HT-29 (cell line): ENCODE measurements around the gene CHD5. TPM values are rescaled to one million over a fixed set of nuclear protein-coding genes. Genes with fewer than 3 reads are reported as not detected.

Source experiments
- DNase-seq: peaks from one replicate; pipeline ENCODE4 v3.0.0-alpha.2; 2015; ENCODE audit warnings: low spot score
- total RNA-seq: library from RNA; depleted of rRNA; stranded (reverse); fragments of >200 nt; shearing (Covaris generic); gene quantifications from 2 replicates; pipeline ENCODE4 v1.2.3, GENCODE V29; 2014

The CHD5 gene
- total RNA-seq, 1 experiment from 2014 or later = 0.25 TPM

DNA sequence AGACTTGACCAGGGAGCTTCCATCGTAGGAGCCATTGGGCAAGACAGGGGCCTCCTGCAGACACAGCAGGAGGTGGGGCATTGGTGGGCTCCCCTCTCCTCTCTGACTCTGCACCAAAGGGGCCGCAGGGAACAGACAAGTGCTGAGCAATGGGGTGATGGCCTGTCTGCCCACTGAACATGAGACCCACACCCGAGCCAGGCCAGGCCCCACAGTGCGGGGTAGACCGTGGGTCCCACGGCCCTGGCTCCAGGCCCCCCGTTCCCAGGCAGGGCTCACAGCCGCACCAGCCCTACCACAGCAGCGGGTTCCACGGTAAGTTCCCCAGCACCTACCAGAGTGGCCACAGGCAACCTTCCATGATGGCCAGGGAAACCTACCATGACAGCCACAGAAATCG is 45.9 kb downstream of the CHD5 start:
- DNase-seq = no peak

DNA sequence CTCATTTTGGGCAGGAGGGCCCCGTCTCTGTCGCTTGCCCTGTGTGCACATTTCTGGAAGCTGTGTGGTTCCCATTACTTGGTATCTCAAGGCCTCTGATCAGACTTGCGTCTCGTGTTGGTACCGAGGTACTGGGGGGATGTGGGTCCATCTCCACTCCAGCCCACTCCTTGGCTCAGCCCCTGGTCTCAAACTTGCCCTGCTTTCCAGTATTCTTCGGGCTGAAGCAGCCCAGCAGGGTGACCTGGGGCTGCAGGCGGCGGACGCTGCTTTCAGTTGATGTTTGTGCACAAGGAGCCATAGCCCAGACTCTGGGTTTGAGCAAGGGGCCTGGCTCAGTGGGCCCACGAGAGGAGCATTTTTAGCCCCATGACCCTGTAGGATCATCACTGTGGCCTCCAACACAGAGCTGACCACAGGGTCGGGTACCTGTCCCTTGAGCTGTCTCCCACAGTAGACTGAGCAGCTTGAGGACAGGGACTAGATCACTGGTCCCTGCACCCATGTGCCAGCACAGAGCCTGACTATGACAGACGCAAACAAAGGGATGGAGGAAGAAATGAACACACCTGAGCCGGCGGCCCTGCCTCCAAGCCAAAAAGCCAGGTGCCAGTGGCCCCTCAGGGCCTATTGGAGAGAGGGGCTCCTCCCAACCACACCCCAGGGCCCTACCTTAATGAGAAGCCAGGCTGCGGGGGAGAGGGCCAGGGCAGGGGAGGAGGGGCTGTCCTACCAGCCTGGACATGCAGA is 46.8 kb downstream of the CHD5 start:
- DNase-seq = no peak

DNA sequence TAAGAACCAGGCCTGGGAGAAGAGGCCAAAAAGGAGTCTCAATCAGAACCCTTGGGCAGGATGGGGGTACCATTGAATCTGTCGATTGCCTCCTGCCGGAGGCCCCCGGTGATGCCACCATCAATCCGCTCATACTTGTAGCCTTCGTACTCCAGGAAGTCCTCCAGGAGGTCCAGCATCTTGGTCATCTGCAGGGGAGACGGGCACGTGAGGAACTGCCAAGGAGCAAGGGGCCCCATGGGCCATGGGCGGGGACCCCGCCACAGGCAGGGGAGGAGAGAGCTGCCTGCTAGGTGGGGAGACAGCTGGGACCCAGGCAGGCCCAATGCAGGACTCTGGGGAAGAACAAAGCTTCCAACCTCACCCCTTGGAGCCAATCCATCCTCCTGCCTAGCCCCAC is 48.6 kb downstream of the CHD5 start:
- DNase-seq = no peak

DNA sequence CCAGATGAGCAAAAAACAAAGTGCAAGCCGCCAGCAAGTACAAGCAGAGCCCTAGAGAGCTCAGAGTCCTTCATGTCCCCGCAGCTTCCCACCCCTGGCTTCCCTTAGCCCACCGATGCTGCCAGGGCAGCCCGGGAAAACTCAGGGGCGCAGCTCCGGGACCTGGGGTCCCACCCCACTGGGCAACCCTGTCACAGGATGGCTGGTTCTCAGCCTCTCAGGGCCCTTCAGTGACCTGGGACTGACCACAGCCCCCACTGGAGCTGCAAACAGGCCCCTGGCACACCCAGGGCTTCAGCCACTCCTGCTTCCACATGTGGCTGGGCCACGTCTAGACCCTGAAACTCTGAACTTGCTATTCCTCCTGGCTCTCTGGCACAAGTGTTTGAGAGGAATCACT is 49.5 kb downstream of the CHD5 start:
- DNase-seq = no peak

DNA sequence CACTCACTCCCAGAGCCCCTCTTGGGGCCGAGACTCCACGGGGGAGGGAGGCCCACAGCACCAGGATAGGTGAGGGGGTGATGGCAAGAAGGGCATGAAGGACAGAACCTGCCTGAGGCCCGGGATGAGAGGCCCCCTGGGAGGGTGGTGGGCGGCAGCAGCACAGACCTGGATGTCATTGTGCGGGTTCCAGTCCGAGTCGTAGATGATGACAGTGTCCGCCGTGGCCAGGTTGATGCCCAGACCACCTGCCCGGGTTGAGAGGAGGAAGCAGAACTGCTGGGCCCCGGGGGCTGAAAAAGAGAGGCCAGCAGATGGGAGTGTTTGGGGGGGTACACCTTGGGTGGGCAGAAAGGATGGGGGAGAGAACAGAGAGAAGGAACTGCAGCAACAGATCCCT is 50.1 kb downstream of the CHD5 start:
- DNase-seq = no peak

DNA sequence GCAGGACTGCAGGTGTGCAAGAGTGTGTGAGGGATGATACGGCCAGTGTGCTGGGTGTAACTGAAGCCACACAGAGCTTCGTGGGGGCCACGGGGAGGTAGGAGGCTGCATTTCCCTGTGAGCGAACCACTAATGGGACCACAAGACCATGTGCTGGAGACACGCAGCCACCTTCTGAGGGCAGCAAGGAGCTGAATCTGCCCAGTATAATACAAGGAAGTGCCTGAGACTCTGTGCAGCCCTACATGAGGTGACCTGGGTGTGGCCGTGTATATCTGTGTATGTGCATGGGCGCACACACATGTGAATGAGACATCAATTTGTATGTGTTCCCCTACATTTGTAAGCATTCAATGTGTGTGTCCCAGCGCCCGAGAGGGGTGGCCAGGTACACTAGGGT is 50.8 kb downstream of the CHD5 start:
- DNase-seq = no peak

DNA sequence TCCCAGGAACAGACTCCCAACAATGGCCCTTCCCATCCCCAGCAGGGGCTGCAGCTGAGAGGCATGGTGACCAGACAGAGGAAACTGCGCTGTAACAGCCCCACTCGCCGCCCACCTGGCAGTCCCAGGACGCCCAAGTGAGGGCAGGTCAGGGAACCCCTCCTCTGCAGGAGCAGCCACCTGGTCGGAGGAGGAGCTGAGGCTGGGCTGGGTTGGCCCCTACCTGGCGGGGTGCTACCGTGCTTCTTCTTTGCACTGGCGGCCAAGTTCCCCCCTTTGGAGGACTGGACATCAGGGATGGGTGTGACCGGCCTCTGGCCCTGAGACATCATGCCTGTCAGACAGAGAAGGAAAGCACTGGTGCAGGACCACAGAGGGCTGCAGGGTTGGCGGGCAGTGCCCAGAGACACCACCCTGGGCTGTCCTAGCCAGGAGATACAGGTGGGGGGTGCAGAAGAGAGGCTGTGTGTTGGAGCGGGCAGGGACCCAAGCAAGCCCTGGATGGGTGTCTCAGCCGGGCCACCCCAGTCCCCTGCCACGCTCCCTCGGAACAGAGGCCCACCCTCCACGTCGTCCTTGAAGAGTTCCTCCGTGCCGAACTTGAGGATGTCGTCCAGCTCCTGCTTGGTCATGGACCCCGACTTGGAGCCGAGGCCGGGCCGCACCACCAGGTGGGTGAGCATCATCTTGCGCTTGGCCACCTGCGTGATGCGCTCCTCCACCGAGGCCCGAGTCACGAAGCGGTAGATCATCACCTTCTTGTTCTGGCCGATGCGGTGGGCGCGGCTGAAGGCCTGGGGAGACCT is 51.6 kb downstream of the CHD5 start:
- DNase-seq = no peak

DNA sequence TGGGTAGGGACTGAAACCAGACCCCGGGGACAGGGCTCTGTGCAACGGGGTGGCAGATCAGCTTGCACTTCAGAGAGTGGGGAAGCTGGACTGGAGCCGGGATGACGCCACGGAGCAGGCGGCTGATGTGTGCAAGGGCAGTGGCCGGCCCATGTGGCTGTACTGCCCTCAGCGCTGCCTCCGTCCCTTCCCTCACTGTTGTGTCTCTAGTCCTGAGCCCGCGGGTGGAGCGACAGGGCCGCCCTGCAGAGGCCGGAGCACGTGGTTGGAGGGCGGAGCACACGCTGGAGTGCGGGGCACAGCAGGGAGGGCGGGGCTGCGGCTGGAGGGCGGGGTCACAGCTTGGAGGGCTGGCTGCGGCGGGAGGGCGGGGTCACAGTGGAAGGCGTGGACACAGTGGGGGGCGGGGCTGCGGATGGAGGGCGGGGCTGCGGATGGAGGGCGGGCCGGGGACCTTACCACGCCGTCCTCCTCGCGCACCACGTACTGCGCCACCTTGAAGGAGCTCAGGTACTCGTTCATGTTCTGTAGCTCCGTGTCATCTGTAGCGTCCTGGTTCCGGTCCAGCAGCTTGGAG is 52.4 kb downstream of the CHD5 start:
- DNase-seq = peak; percentile 89

DNA sequence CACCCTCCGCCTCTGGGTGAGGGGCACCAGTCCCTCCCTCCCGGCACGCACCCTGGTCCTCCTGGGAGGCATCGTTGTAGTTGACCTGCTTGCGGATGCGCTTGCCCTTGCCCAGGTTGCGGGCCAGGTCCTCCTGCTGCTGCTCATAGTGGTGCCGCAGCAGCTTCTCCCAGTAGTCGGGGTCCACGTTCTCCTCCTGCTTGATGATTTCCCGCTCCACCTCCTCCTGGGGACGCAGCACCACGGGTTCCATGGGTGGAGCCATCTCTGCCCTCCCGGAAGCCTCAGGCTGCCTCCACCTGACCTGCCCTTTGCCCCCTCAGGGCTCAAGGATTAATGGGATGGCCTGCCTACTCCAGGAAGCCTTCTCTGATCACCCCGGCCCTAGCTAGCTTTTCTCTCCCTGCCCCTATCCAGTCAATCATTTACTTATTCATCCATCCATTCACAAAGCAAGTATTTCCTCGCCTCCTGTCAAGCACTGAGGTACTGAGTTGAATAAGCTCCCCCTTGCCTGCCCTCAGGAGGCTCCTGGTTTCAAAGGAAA is 53.5 kb downstream of the CHD5 start:
- no peak for DNase-seq

DNA sequence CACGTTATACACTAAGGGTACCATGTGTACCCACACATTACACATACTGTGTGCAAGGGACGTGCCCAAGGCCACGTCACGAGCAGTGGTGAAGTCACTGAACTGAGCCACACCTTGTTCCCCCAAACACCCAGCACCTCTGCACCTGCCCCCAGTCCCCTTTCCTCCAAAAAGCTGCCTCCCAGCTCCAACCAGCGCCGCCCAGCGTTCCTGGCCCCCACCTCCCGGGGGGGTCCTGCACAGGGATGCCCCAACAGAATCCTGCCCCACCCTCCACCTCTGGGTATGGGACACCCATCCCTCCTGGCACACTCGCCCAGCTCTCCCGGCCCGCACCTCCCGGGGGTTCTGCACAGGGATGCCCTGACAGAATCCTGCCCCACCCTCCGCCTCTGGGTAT is 54.1 kb downstream of the CHD5 start:
- no peak for DNase-seq

DNA sequence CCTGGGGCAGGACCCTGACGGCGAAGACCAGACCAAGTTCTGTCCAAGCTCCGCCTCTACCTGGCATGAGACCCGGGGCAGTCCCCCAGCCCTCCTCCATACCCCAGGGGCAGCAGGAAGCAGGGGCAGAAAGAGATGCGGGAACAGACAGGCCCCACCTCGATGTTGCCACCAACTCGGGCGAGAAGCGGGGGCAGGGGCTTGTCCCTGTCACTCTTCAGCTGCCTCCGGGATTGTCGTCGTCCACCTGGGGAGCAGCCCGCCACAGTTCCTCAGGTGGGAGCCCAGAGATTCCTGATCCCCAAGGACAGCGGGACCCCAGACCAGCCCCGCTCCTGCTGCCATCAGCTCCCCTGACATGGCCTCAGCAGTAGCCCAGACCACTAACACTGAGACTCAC is 54.8 kb downstream of the CHD5 start:
- no peak for DNase-seq

DNA sequence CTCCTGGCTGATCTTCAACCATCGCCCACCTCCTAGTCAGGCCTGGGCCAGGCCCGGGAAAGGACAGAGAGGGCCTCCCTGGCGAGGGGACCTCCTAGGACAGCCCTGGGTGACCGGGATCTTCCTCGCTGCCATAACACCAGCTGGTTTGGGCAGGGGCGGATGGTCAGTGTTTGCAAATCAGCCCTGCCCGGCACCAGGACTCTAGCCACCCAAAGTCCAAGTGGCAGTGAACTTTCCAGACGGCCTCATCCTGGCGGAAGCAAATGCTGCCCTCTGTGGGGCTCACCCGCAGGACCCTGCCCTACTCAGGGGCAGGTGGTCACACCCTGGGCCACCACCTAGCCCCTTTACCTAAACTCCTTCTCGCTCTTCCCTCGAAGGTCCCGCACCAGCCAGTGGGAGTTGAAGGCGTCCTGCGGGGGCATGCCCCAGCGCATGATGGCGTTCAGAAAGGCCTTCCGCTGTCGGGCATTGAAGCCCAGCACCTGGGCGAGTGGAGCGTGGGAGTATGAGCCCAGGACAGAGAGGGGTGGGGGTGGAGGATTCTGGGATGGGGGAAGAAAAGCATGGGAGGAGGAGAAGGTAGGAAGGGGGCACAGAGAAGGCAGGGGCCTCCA is 55.3 kb downstream of the CHD5 start:
- DNase-seq = no peak

DNA sequence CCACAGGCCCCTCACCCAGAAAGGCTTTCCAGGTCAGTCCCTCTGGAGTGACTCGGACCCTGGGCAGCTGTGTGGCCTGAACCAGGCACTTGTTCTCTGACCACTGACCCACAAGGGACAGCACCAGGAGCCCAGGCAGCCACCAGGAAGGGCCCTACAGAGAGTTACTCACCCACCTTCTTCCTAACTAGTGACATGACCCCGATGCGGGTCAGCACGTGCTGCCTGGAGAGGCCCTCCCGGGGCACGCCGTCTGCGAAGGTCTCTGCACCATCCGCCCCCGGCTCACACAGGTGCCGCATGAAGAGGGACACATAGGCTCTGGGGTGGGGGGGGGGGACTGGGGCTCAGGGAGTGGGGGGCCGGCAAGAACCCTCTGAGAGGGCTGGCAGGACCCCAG is 55.8 kb downstream of the CHD5 start:
- no peak for DNase-seq

DNA sequence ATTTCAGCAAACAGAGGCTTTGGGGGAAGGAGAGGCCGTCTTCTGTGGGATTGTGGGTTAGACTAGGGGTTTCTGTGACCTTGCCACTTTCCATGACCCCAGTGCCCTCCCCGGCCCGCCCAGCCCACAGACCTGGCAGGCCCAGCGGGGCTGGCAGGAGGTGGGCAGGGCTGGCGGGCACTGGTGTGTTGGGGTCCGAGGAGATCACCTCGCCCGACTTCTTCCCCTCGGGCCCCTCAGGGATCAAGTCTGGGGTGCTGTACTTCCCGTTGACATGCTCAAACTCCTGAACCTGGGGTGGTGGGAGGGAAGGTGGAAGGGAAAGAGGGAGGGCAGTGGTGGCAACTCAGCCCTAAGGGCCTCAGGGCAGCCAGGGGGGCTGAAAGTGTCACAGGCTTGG is 56.3 kb downstream of the CHD5 start:
- no peak for DNase-seq

DNA sequence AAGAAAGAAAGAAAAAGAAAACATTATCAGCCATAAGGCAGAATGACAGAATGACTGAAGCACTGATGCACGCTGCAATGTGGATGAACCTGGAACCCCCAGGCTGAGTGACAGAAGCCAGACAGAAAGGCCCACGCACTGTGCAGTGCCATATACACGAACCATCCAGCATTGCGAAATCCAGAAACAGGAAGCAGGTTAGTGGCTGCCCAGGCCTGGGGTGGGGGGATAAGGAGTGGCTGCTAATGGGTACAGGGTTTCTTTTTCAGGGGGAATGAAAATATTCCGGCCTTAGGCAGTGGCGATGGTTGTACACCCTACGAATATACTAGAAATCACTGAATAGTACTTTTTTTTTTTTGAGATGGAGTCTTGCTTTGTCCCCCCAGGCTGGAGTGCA is 57.0 kb downstream of the CHD5 start:
- DNase-seq = no peak

DNA sequence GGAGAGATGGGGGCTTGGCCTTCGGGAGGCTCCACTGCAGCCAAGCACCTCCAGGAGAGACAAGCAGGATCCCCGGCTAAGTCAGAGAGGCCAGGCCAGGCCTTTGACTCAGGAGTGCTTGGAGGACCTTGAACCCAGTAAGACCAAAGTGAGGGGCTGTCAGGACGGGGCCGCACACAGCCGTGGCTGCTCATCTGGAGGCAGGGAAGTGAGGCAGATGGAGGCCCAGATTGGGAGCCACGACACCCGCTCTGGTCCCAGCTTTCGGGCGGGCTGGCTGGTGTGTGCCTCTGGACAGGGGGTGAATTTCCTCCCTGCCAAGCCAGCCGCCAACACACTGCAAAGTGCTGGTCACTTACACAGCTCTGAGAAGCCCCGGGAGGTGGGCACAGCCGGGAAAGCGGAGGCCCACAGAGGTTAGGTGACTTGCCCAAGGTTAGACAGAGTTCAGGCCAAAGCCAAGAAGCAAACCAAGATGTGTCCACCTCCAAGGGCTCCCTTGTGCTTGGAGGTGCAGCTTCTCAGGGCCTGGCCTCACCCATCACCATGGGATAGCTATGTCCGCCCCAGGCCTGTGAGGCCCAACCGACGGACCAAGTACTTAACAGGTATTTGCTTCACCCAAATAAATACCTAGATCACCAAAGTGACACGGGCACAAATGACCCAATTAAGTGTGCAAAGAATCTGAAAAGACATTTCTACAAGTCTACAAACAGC is 58.3 kb downstream of the CHD5 start:
- no peak for DNase-seq

DNA sequence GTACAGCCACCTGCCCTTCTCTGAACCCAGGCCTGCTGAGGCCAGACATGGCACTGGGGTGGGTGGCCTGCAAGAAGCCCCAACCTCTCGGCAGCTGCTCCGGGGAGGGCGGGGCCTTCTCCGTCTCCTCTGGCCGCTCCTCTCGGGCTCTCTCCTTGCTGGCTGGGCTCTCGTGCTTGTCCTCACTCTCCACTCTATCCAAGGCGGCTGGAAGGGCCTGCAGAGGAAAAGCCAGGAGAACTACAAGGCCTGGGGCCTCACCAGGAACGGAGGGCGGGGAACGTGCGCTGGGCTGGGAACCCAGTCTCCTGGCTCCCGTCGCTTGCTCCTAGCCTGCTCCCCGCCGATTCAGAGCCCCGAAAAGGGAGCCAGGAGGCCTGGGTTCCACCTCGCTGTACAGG is 59.1 kb downstream of the CHD5 start:
- DNase-seq = no peak

DNA sequence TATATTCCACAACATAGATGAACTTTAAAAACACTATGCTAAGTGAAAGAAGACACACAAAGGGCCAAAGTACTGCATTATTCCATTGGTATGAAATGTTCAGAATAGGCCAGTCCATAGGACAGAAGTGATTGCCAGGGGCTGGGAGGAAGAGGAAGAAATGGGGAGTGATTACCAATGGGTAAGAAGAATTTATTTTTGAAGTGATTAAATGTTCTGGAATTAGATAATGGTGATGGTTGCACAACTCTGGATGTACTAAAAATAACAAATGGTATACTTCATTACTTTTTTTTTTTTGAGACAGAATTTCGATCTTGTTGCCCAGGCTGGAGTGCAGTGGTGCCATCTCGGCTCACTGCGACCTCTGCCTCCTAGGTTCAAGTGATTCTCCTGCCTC is 61.7 kb downstream of the CHD5 start:
- DNase-seq = no peak

DNA sequence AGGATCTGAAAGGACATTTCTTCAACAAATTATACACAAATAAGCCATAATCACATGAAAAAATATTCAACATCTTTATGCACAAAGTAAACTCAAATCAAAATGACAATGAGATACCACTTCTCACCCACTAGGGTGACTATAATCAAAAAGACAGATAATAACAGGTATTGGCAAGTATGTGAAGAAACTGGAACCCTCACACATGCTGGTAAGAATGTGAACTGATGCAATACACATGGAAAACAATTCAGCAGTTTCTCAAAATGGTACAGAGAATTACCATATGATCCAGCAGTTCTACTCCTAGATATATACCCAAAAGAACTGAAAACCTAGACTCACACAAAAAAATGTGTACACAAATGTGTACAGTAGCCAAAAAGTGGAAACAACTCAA is 62.5 kb downstream of the CHD5 start:
- no peak for DNase-seq

DNA sequence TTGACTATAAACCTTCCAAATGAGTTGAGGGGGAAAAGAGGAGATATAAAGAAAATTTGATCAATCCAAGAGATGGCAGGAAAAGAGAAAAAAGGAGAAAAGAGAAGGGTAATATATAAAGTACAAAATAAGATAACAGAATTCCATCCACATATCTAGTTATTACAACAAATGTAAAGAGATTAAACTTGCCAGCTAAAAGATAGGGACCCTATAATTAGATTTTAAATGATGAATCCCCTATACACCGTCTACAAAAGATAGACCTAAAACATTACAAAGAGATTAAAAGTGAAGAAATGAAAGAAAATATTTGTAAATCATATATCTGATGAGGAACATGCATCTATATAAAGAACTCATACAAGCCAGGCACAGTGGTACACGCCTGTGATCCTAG is 63.1 kb downstream of the CHD5 start:
- no peak for DNase-seq

DNA sequence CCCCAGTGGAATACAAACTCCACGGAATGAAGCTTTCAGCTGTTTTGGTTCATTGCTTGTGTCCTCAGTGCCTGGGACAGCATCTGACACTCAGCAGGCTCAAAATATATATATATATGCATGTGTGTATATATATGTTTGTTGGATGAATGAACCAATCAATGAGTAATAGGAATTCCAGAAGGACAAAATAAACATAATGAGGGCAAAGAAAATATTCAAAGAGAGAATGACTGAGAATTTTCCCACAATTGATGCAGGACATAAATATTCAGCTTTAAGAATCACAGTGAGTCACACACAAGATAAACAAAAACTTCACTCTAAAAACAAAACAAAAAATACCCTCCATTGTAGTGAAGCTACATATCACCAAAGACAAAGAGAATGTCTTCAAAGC is 64.0 kb downstream of the CHD5 start:
- no peak for DNase-seq

DNA sequence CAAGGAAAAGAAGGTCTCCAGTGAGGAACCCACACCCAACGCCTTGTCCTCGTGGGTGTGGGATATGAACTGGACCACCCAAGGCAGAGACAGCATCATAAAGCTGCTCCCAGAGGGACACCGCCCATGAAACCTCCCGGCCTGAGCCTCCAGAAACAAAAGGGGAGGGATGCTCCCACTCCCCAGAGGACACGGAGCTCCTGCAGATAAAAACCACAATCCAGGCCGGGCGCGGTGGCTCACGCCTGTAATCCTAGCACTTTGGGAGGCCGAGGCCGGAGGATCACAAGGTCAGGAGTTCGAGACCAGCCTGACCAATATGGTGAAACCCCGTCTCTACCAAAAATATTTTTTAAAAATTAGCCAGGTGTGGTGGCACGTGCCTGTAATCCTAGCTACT is 66.4 kb downstream of the CHD5 start:
- DNase-seq = no peak
